Neural cell (in vitro differentiated cells): ENCODE data around the gene BCL2L12.

ENCODE experiments used
- CTCF ChIP-seq: fragments of 450-650 bp; IDR thresholded peaks from 2 replicates; pipeline ENCODE4 v1.5.1; 2014; ENCODE audit warnings: antibody characterized with exemption, mild to moderate bottlenecking, moderate library complexity; ENCODE audit not compliant: poor library complexity, severe bottlenecking
- SMC3 ChIP-seq: fragments of 450-650 bp; conservative IDR thresholded peaks from 2 replicates; pipeline ENCODE4 v1.6.1; 2014; ENCODE audit warnings: antibody characterized with exemption, mild to moderate bottlenecking, moderate library complexity; ENCODE audit not compliant: poor library complexity

- TF ChIP-seq SMC3 (no peak), CTCF (no peak)
These were observed 7.6 kb upstream of the BCL2L12 start for GRCh38 chr19:49658139-49658517.
